ENCODE measurements around the gene SH2D2A. TPM values are rescaled to one million over a fixed set of nuclear protein-coding genes. Genes with fewer than 3 reads are reported as not detected.

Gene SH2D2A
- 0.97 TPM in 1 of 2 replicates, not detected in the other for total RNA-seq

GRCh38 chr1:156816561-156817328 is at the start of gene SH2D2A:
Gene SH2D2A (minus strand): TSS chr1:156816848. CDS start chr1:156816708, 140 bp downstream.

GRCh38 chr1:156860628-156861423 is 44.2 kb upstream of the SH2D2A start, which contains the start of gene NTRK1:
Gene NTRK1 (plus strand): TSS chr1:156860865. CDS start chr1:156860935, 70 bp downstream.

GRCh38 chr1:156858959-156859522 is 42.4 kb upstream of the SH2D2A start, which contains the start of gene INSRR:
Gene INSRR (minus strand): TSS chr1:156859117. CDS start chr1:156858621, 496 bp downstream.

GRCh38 chr1:156767101-156767878 is 49.4 kb downstream of the SH2D2A start, which contains the start of gene PRCC:
Gene PRCC (plus strand): TSS chr1:156767535. CDS start chr1:156767772, 237 bp downstream.

Other genes with a start within 250 kb of the SH2D2A start
- 16.6 and 17.2 TPM in 2 replicates for gene IQGAP3, start 244.3 kb downstream of the SH2D2A start, total RNA-seq
- not detected in 2 replicates for gene TTC24, start 237.1 kb downstream of the SH2D2A start, total RNA-seq
- gene NAXE, start 225.1 kb downstream of the SH2D2A start, total RNA-seq = 126 TPM in 2 replicates
- 29.6 and 34.5 TPM in 2 replicates for gene GPATCH4, start 215.4 kb downstream of the SH2D2A start, total RNA-seq
- gene HAPLN2, start 197.4 kb downstream of the SH2D2A start, total RNA-seq = not detected in 2 replicates
- 0.15 TPM in 1 of 2 replicates, not detected in the other for gene BCAN, start 174.7 kb downstream of the SH2D2A start, total RNA-seq
- 154 and 164 TPM in 2 replicates for gene NES, start 139.4 kb downstream of the SH2D2A start, total RNA-seq
- gene CRABP2, start 111.3 kb downstream of the SH2D2A start, total RNA-seq = 1.1 and 1.3 TPM in 2 replicates
- 7.8 and 8.1 TPM in 2 replicates for gene METTL25B, start 88.4 kb downstream of the SH2D2A start, total RNA-seq
- gene ISG20L2, start 88.1 kb downstream of the SH2D2A start, total RNA-seq = 6.7 and 9.1 TPM in 2 replicates
- 40.9 and 43.6 TPM in 2 replicates for gene MRPL24, start 75.8 kb downstream of the SH2D2A start, total RNA-seq
- 134 and 196 TPM in 2 replicates for gene HDGF, start 65.2 kb downstream of the SH2D2A start, total RNA-seq
- 7.4 and 8.4 TPM in 2 replicates for gene PRCC, start 49.3 kb downstream of the SH2D2A start, total RNA-seq
- gene INSRR, start 42.3 kb upstream of the SH2D2A start, total RNA-seq = not detected in 2 replicates
- under 0.01 TPM in 1 of 2 replicates, not detected in the other for gene NTRK1, start 44.0 kb upstream of the SH2D2A start, total RNA-seq
- 8.1 and 11.1 TPM in 2 replicates for gene PEAR1, start 76.9 kb upstream of the SH2D2A start, total RNA-seq
- 0.32 TPM in 1 of 2 replicates, not detected in the other for gene LRRC71, start 103.8 kb upstream of the SH2D2A start, total RNA-seq
- gene ARHGEF11, start 228.9 kb upstream of the SH2D2A start, total RNA-seq = 10.7 and 15.2 TPM in 2 replicates

All from epithelial cell of umbilical artery (primary cell).